Measurements from ENCODE around the gene DNAJC15. TPM values are rescaled to one million over a fixed set of nuclear protein-coding genes. Genes with fewer than 3 reads are reported as not detected.

DNAJC15 gene
- total and polyA plus RNA-seq, 2 of the 4 experiments (the other 2 are of a cell fraction), result 7.0 to 22.0 TPM

DNA sequence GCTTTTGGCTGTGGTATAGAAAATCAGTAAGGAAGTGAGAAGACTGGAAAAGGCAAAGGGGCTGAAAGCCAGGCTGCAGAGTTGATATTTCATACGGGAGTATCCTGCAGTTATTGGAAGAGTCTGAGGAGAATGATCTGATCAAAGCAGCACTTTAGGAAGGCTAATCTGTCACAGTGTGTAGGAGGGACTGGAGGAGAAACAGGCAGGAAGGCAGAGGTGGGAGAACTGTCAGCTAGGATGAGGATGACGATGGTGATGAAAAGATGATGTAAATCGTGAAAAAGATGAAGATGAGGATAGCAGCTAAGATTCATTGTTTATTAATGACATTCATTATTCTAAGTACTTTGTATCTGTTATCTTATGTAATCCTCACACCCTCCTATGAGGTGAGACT, 123.0 kb downstream of the DNAJC15 start:
- no peak for ATAC-seq (ENCODE audit: low read depth)

More for the DNA sequence above, 123.0 kb downstream of the DNAJC15 start:
- Histone ChIP-seq H3K79me1 (ENCODE audit: low read depth in 1 of 2, low read length in 2 of 2) (no peaks in the 10 kb centered on the region), H3K18ac (ENCODE audit: low read depth, low read length) (no peak overlapping the region), H3K9me3 (ENCODE audit: control insufficient read depth, insufficient read depth, low read length) (no peaks in the 10 kb centered on the region), H3K4me1 (ENCODE audit: control insufficient read depth, insufficient read depth, low read length) (no peaks in the 10 kb centered on the region), H2AK5ac (ENCODE audit: low read depth, low read length) (no peak overlapping the region), H3K23ac (ENCODE audit: low read depth, low read length) (no peak overlapping the region; the same call in 1 of the 2 replicates), H3K27ac (ENCODE audit: insufficient read depth, low read length) (no peak overlapping the region), H4K5ac (ENCODE audit: low read depth, low read length) (no peak overlapping the region), H3K14ac (replicated peaks; ENCODE audit: low read depth, low read length) (no peak overlapping the region), H3K4me3 (ENCODE audit: insufficient read depth, low read depth, low read length) (no peak overlapping the region), H2BK120ac (ENCODE audit: low read depth, low read length) (no peak overlapping the region), H2BK20ac (ENCODE audit: low read depth, low read length) (no peak overlapping the region), H2AK9ac (replicated peaks; ENCODE audit: low read depth, low read length, poor library complexity) (no peak overlapping the region), H3K4me2 (ENCODE audit: low read depth, low read length) (no peak overlapping the region), H2AFZ (replicated peaks; ENCODE audit: low read length, poor library complexity) (no peak overlapping the region), H4K20me1 (ENCODE audit: insufficient read depth, low read length) (no peaks in the 10 kb centered on the region), H3K56ac (ENCODE audit: extremely low read depth, insufficient read depth, low read length) (no peak overlapping the region), H3K36me3 (ENCODE audit: control insufficient read depth, insufficient read depth, low read length) (no peaks in the 10 kb centered on the region), H3K4ac (ENCODE audit: low read depth, low read length) (no peak overlapping the region), H3K27me3 (ENCODE audit: control insufficient read depth, insufficient read depth, low read length) (peaks cover 34% of the 10 kb centered on the region), H3K9ac (ENCODE audit: low read depth, low read length) (no peak overlapping the region), H2BK15ac (ENCODE audit: low read depth, low read length) (no peak overlapping the region), H2BK5ac (ENCODE audit: low read depth, low read length, poor library complexity, severe bottlenecking) (no peak overlapping the region), H4K91ac (ENCODE audit: insufficient read depth, low read depth, low read length) (no peak overlapping the region), H4K8ac (ENCODE audit: low read depth in 2 of 2, low read length in 2 of 2) (no peak overlapping the region), H3K9me1 (ENCODE audit: insufficient read depth, low read length) (no peaks in the 10 kb centered on the region)
- TF ChIP-seq MAFK (IDR thresholded peaks at IDR 0.05; ENCODE audit: low read depth, low read length) (no peak), POLR2A (IDR thresholded peaks at IDR 0.05; ENCODE audit: low read depth, low read length) (no peak), MAZ (IDR thresholded peaks at IDR 0.05; ENCODE audit: borderline replicate concordance, low read depth, low read length) (no peak), NFE2L2 (IDR thresholded peaks at IDR 0.05; ENCODE audit: low read depth, low read length) (no peak), MXI1 (IDR thresholded peaks at IDR 0.05; ENCODE audit: borderline replicate concordance, low read depth, low read length) (no peak), BHLHE40 (IDR thresholded peaks at IDR 0.05; ENCODE audit: low read depth, low read length) (no peak), ELK1 (IDR thresholded peaks at IDR 0.05; ENCODE audit: borderline replicate concordance, low read depth, low read length) (no peak)
- ChIA-PET CTCF (interaction anchor here (1.3 kb wide), 1 partner anchor 11 kb away, joined by 3 read pairs; no protein-coding TSS in a partner anchor), POLR2A (ENCODE audit: unreplicated experiment) (no interaction called here)
- in situ Hi-C loops (cut with MboI; ENCODE audit: low sequenced_read_pairs) (no loop called here), intact Hi-C loops (cut with micrococcal nuclease) (no loop called here), dilution Hi-C loops (cut with HindIII; ENCODE audit: low sequenced_read_pairs, unreplicated experiment) (no loop called here)
- BruUV-seq (replicated peaks), result no TSS peak
- WGBS, 2 experiments (ENCODE audit: extremely low coverage in 2 of 2, insufficient read length in 1 of 2), result 100% methylated on average over 2 of the region's 3 CpGs; no CpG with 5 or more reads in 1 of the 2 experiments
- no peak for DNase-seq
